ENCODE data around the gene FIZ1.
"Not testable (repeated sequence)": the region's sequence is repeated elsewhere in the genome, so short reads cannot be mapped to it uniquely, and the experiment has no call there.

GRCh38 chr19:55583897-55584296 is 15.4 kb downstream of the FIZ1 start:
- TF ChIP-seq CTCF (IDR thresholded peaks at IDR 0.05; ENCODE audit: insufficient read depth, low read length); REST (IDR thresholded peaks at IDR 0.05; ENCODE audit: insufficient replicate concordance, low read depth); GABPA (IDR thresholded peaks at IDR 0.05; ENCODE audit: low read depth): not testable (repeated sequence)
